Endothelial cell of umbilical vein (primary cell): ENCODE results near the gene SLC26A4. TPM values are rescaled to one million over a fixed set of nuclear protein-coding genes. Genes with fewer than 3 reads are reported as not detected.

ENCODE experiments used
- BruUV-seq: library from RNA; stranded (reverse); fragments of 400-500 nt; replicated peaks from 2 replicates; lab custom pipeline; 2021; lab: Mats Ljungman, UMichigan
- CTCF ChIA-PET: fragments of 300-600, 350-600 bp; sonication (Branson Sonifier 250); formaldehyde crosslinking; loops from one replicate; lab custom pipeline; 2021; ENCODE audit warnings: antibody characterized with exemption, inconsistent platforms; lab: Charles Lee
- POLR2A ChIA-PET: fragments of 300-600, 350-600 bp; sonication (Branson Sonifier 250); formaldehyde crosslinking; loops from one replicate; lab custom pipeline; 2021; ENCODE audit warnings: antibody characterized with exemption, inconsistent platforms; lab: Charles Lee
- DNase-seq: peaks from one replicate; pipeline ENCODE4 v3.0.0-alpha.2; 2011; ENCODE audit warnings: low read depth, low spot score
- FAIRE-seq: peaks from 2 replicates; lab custom pipeline; 2011; peaks lifted over from hg19 to GRCh38; lab: Jason Lieb, UNC
- H2AFZ ChIP-seq: 2 replicates; pipeline ENCODE4 v1.6.0; 2012; ENCODE audit warnings: low read depth, low read length, control low read depth, inconsistent platforms
- H3K27ac ChIP-seq: 2 replicates; pipeline ENCODE4 v1.5.1; 2011; ENCODE audit warnings: low read depth, mild to moderate bottlenecking, control low read depth, low read length, moderate library complexity; ENCODE audit not compliant: insufficient read depth
- H3K27me3 ChIP-seq, 2 experiments: 2 replicates each; pipeline versions ENCODE4 v1.6.0 to v1.6.1; 2011; ENCODE audit warnings: low read length in 2 of 2, mixed read lengths in 1 of 2; ENCODE audit not compliant: control insufficient read depth in 2 of 2, insufficient read depth in 2 of 2
- H3K36me3 ChIP-seq, 2 experiments: 2 replicates in 1 of 2; 3 replicates in 1 of 2; pipeline ENCODE4 v1.5.1; 2011; ENCODE audit warnings: low read length in 2 of 2, mild to moderate bottlenecking in 1 of 2, moderate library complexity in 1 of 2; ENCODE audit not compliant: control insufficient read depth in 2 of 2, insufficient read depth in 2 of 2; ENCODE audit errors: extremely low read depth in 1 of 2
- H3K4me1 ChIP-seq: 3 replicates; pipeline ENCODE4 v1.5.1; 2011; ENCODE audit warnings: mild to moderate bottlenecking, low read length; ENCODE audit not compliant: control insufficient read depth, insufficient read depth; ENCODE audit errors: extremely low read depth
- H3K4me2 ChIP-seq: 2 replicates; pipeline ENCODE4 v1.6.1; 2011; ENCODE audit warnings: low read length, control low read depth, mixed read lengths; ENCODE audit not compliant: insufficient read depth
- H3K4me3 ChIP-seq, 3 experiments: fragments of 200-600 bp in 1 of 3; sonication (generic), shearing (Covaris generic) in 1 of 3; replicated peaks in 1 of 3; 2 replicates each; pipeline ENCODE4 v1.5.1; 2011 to 2016; ENCODE audit warnings: control low read depth in 3 of 3, low read length in 3 of 3, mild to moderate bottlenecking in 2 of 3, inconsistent platforms in 1 of 3, low read depth in 1 of 3, moderate library complexity in 1 of 3; ENCODE audit not compliant: insufficient read depth in 1 of 3
- H3K79me2 ChIP-seq: 2 replicates; pipeline ENCODE4 v1.6.0; 2012; ENCODE audit warnings: low read length, inconsistent platforms; ENCODE audit not compliant: control insufficient read depth, insufficient read depth
- H3K9ac ChIP-seq: replicated peaks from 2 replicates; pipeline ENCODE3; 2011; ENCODE audit warnings: low read length, control low read depth; ENCODE audit not compliant: insufficient read depth; ENCODE audit errors: extremely low read depth
- H3K9me1 ChIP-seq: replicated peaks from 3 replicates; pipeline ENCODE4 v1.6.0; 2011; ENCODE audit warnings: mild to moderate bottlenecking, low read length; ENCODE audit not compliant: control insufficient read depth, insufficient read depth; ENCODE audit errors: extremely low read depth
- H3K9me3 ChIP-seq: replicated peaks from 2 replicates; pipeline ENCODE4 v1.5.1; 2012; ENCODE audit warnings: low read length, inconsistent platforms; ENCODE audit not compliant: control insufficient read depth, insufficient read depth
- H4K20me1 ChIP-seq: replicated peaks from 2 replicates; pipeline ENCODE3; 2011; ENCODE audit warnings: mild to moderate bottlenecking, low read length; ENCODE audit not compliant: control insufficient read depth, insufficient read depth; ENCODE audit errors: extremely low read depth
- EZH2 ChIP-seq: IDR thresholded peaks from 2 replicates; pipeline ENCODE4 v1.6.1; 2012; ENCODE audit warnings: borderline replicate concordance, low read depth, mild to moderate bottlenecking, moderate library complexity, low read length, inconsistent platforms; ENCODE audit not compliant: severe bottlenecking
- FOS ChIP-seq: IDR thresholded peaks from 2 replicates; pipeline ENCODE4 v1.6.1; 2011; ENCODE audit warnings: mild to moderate bottlenecking, low read length, moderate library complexity, borderline replicate concordance; ENCODE audit not compliant: insufficient read depth
- GATA2 ChIP-seq: IDR thresholded peaks from 2 replicates; pipeline ENCODE4 v1.7.0; 2011; ENCODE audit warnings: low read depth, mild to moderate bottlenecking, moderate library complexity, mixed read lengths, low read length; ENCODE audit not compliant: insufficient read length, insufficient read depth
- JUN ChIP-seq: IDR thresholded peaks from 2 replicates; pipeline ENCODE4 v1.6.1; 2011; ENCODE audit warnings: borderline replicate concordance, low read depth; ENCODE audit not compliant: insufficient read length, insufficient read depth
- MYC ChIP-seq: IDR thresholded peaks from one replicate; pipeline ENCODE4 v1.6.1; 2011; ENCODE audit warnings: mild to moderate bottlenecking, low read depth, low read length
- POLR2A ChIP-seq: IDR thresholded peaks from 2 replicates; pipeline ENCODE4 v1.6.1; 2012; ENCODE audit warnings: low read depth, mild to moderate bottlenecking, control low read depth, low read length
- POLR2AphosphoS5 ChIP-seq: IDR thresholded peaks from 2 replicates; pipeline ENCODE4 v1.6.1; 2012; ENCODE audit warnings: low read depth, mild to moderate bottlenecking, control low read depth, low read length, moderate library complexity; ENCODE audit not compliant: insufficient read depth
- dilution Hi-C: fragments of 300-500 bp; cut with MboI; formaldehyde crosslinking; loops from one replicate; pipeline ENCODE4 v1.15.0; 2019; ENCODE audit warnings: low sequenced_read_pairs; ENCODE audit not compliant: extremely low pct_ligation_motif_present
- intact Hi-C: fragments of 100-400 bp; cut with micrococcal nuclease; formaldehyde crosslinking; loops from one replicate; pipeline ENCODE4 v1.10.0; 2022
- polyA plus RNA-seq, 4 experiments: library from polyadenylated mRNA; depleted of rRNA in 3 of 4; stranded (reverse) in 3 of 4; unstranded in 1 of 4; fragments of >200 nt; gene quantifications; 2 replicates each; pipeline versions ENCODE4 v1.2.1 to v1.2.3, GENCODE V29; 2011 to 2012; ENCODE audit warnings: missing spikeins in 1 of 4
- total RNA-seq: library from RNA; stranded (reverse); gene quantifications from 2 replicates; pipeline ENCODE4 v1.2.3, GENCODE V29; 2021
- TF ChIP-seq, protein P1 (sequence below): IDR thresholded peaks from 2 replicates; pipeline ENCODE4 v1.6.1; 2011; ENCODE audit not compliant: insufficient read depth, insufficient read length
- TF ChIP-seq, protein P2 (sequence below), 2 donors: IDR thresholded peaks; 1 replicate in 1 of 2; 2 replicates in 1 of 2; pipeline ENCODE4 v1.5.1; 2011; ENCODE audit warnings: low read length in 2 of 2, mild to moderate bottlenecking in 2 of 2, moderate library complexity in 2 of 2, control low read depth in 1 of 2, inconsistent platforms in 1 of 2, low read depth in 1 of 2; ENCODE audit not compliant: insufficient read depth in 1 of 2; ENCODE audit errors: extremely low read depth in 1 of 2

Gene SLC26A4
- total and polyA plus RNA-seq, 2 donors (not counting 3 experiments of a cell fraction or from before 2014, with no cell fraction given): 0.77 to 0.79 TPM

DNA sequence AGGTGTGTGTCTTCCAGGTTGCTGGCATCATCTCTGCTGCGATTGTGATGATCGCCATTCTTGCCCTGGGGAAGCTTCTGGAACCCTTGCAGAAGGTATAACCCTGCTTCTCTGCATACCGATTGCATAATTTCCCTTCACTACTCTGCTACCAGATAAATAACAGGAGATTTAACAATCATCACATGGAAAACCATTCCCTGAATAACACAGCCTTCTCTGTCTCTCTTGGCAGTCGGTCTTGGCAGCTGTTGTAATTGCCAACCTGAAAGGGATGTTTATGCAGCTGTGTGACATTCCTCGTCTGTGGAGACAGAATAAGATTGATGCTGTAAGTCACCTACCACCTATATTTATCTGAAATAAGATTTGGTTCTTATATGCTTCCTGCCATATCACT lies 33.8 kb downstream of the SLC26A4 start:
- intact Hi-C loops: no loop called here
- Histone ChIP-seq H3K9me3 (no peaks in the 10 kb centered on the region), H2AFZ (no peak overlapping the region), H3K27ac (no peak overlapping the region), H3K9ac (no peak overlapping the region), H3K4me1 (peaks cover 31% of the 10 kb centered on the region), H3K27me3 (no peaks in the 10 kb centered on the region), H3K36me3 (no peaks in the 10 kb centered on the region), H4K20me1 (no peaks in the 10 kb centered on the region), H3K4me2 (no peak overlapping the region), H3K79me2 (no peaks in the 10 kb centered on the region), H3K9me1 (no peaks in the 10 kb centered on the region), H3K4me3 (no peak overlapping the region)
- dilution Hi-C loops: no loop called here
- TF ChIP-seq JUN (no peak), GATA2 (no peak), POLR2A (no peak), EZH2 (no peak)
- TF ChIP-seq, protein P1, sequence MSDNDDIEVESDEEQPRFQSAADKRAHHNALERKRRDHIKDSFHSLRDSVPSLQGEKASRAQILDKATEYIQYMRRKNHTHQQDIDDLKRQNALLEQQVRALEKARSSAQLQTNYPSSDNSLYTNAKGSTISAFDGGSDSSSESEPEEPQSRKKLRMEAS: no peak
- ChIA-PET POLR2A (no interaction called here), CTCF (interaction anchor here (0.8 to 1.6 kb wide), 2 partner anchors 33 to 49 kb away, joined by 3 to 6 read pairs; partner anchors contain the start of gene CBLL1)
- no TSS peak for BruUV-seq
- DNase-seq (peak; percentile 91), FAIRE-seq (peak; percentile 77)

DNA sequence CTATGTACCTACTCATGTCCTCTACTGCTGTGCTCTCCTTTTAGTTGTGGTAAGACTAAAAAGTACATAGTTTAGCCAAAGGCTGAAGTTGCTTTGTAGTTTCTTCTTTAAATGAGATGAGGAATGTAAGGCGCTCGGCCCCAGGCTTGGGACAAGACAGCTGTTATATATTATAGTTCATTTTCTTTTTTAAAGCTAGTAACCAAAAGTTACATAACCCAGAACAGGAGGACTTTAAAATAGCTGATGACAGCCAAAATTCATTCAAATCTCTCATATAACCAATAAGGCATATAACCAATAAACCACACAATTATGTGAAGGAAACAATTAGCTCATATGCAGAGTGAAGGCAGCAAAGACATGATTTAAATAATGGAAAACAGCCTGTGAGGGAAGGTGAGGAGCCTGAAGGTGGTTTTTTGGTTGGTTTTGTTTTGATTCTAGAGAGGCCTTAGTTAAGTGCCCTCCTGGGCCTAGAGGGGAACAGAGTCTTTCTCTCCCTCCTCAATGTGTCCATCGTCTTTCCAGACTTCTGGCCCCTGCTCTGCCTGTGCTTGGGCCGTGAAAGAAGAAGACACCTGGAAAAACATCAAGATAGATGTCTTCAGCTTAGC lies 35.8 kb downstream of the SLC26A4 start:
- no TSS peak for BruUV-seq
- Histone ChIP-seq H3K79me2 (no peaks in the 10 kb centered on the region), H3K36me3 (no peaks in the 10 kb centered on the region), H3K9me3 (no peaks in the 10 kb centered on the region), H3K4me2 (no peak overlapping the region), H3K9me1 (no peaks in the 10 kb centered on the region), H2AFZ (no peak overlapping the region), H3K9ac (no peak overlapping the region), H4K20me1 (no peaks in the 10 kb centered on the region), H3K4me3 (no peak overlapping the region), H3K27ac (no peak overlapping the region), H3K4me1 (peaks cover 21% of the 10 kb centered on the region), H3K27me3 (no peaks in the 10 kb centered on the region)
- dilution Hi-C loops (no loop called here), intact Hi-C loops (no loop called here)
- ChIA-PET CTCF (interaction anchor here (1.0 to 2.0 kb wide), 2 partner anchors 15 to 178 kb away, joined by 3 to 5 read pairs; no protein-coding TSS in a partner anchor), POLR2A (no interaction called here)
- TF ChIP-seq JUN (no peak), GATA2 (no peak), EZH2 (no peak), POLR2A (no peak), FOS (no peak), POLR2AphosphoS5 (no peak), MYC (no peak)
- TF ChIP-seq, protein P2, sequence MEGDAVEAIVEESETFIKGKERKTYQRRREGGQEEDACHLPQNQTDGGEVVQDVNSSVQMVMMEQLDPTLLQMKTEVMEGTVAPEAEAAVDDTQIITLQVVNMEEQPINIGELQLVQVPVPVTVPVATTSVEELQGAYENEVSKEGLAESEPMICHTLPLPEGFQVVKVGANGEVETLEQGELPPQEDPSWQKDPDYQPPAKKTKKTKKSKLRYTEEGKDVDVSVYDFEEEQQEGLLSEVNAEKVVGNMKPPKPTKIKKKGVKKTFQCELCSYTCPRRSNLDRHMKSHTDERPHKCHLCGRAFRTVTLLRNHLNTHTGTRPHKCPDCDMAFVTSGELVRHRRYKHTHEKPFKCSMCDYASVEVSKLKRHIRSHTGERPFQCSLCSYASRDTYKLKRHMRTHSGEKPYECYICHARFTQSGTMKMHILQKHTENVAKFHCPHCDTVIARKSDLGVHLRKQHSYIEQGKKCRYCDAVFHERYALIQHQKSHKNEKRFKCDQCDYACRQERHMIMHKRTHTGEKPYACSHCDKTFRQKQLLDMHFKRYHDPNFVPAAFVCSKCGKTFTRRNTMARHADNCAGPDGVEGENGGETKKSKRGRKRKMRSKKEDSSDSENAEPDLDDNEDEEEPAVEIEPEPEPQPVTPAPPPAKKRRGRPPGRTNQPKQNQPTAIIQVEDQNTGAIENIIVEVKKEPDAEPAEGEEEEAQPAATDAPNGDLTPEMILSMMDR (IDR thresholded peaks at IDR 0.05; ENCODE audit: extremely low read depth in 1 of 2, insufficient read depth in 1 of 2, low read depth in 1 of 2, low read length in 2 of 2): no peak
- TF ChIP-seq, protein P1: no peak
- FAIRE-seq (no peak), DNase-seq (no peak)
